Measurements from ENCODE around the gene PEX12. TPM values are rescaled to one million over a fixed set of nuclear protein-coding genes. Genes with fewer than 3 reads are reported as not detected.
A peak's percentile ranks its signal among the peaks of the same experiment; 100 is the strongest.
"Not testable (repeated sequence)": the region's sequence is repeated elsewhere in the genome, so short reads cannot be mapped to it uniquely, and the experiment has no call there.

Gene PEX12
- polyA plus RNA-seq (2012; ENCODE audit: missing spikeins), result 5.6 TPM

DNA sequence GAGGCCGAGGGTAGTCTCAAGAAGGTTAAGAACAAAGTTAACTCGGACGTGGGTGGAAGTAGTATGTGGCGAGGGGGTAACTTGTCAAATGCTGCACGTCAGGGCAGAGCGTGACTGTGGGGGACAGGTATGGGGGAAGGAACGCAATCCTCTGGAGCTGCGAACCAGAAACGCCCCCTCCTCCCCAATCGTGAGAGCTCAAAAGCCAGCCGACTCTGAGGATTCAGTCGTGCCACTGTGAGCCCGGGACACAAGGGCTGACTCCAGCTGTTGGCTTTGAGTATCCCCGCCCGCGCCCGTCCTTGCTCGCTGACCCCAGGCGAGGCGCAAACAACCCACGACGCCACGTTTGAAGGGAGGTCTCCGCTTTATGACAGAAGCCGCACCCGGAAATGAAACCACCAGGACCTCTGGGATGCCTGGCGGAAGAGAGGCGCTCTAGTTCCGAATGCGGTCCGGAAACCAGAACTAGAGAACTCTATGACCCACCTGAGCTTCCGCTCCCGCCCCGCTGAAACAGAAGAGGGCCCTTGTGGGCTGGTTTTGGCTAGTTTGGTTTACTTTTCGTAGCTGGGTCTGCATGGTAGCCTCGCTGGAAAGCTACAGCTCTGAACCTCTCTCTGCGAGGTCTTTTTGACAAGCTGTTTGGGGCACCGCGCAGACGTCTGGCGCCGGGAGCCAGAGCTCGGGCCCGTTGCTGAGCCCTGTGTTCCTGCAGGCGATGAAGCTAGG, at the start of gene PEX12:
Gene PEX12, minus strand, starts transcription at position 375 of the 732 bp plus-strand sequence. CDS start 550 bp downstream, outside the sequence.
- DNase-seq (ENCODE audit: insufficient read length) (peak; percentile 70), FAIRE-seq (peak; percentile 96)
- TF ChIP-seq POLR2A (IDR thresholded peaks at IDR 0.05; ENCODE audit: low read depth, low read length) (peak; percentile 83), POLR2AphosphoS5 (IDR thresholded peaks at IDR 0.05; ENCODE audit: low read depth, low read length) (peak; percentile 82), TAF1 (IDR thresholded peaks at IDR 0.05; ENCODE audit: borderline replicate concordance, low read depth, low read length) (peak; percentile 66; the same call in 1 of the 2 replicates)

DNA sequence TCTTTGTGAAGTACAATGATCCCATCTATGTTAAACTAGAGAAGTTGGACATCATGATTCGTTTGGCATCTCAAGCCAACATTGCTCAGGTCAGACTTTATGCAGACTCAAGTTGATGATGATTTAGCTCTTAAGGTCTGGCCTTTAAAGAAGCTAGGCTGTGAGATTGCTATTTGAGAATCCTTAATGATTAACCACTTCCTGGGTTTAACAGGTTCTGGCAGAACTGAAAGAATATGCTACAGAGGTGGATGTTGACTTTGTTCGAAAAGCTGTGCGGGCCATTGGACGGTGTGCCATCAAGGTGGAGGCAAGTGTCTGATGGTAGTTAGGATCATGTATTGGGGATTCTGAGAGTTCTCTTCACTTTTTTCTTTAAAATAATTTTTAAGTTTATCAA, 49.0 kb upstream of the PEX12 start:
- DNase-seq (ENCODE audit: insufficient read length) (no peak), FAIRE-seq (no peak)
- TF ChIP-seq TAF1 (IDR thresholded peaks at IDR 0.05; ENCODE audit: borderline replicate concordance, low read depth, low read length), result no peak
- TF ChIP-seq POLR2A (IDR thresholded peaks at IDR 0.05; ENCODE audit: low read depth, low read length), result no peak
- no peak for TF ChIP-seq POLR2AphosphoS5 (IDR thresholded peaks at IDR 0.05; ENCODE audit: low read depth, low read length)

DNA sequence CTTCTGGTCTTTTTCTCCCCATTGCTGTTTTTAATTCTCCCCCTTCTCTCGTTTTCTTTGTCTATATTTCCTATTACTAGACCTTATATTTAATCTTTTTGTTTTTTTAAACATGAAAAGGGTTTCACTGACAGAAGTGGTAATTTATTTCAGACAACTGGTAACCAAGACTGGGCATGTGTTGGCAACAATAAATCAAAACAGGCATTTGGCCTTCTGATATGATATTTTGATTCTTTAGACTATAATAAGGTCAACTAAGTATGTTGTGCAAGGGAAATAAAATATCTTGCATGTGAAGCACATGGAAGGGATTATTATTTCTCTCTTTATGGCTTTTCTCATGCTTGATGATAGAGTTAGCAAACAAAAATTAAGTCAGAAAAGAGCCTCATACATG, 43.4 kb upstream of the PEX12 start:
- DNase-seq (ENCODE audit: insufficient read length) (no peak), FAIRE-seq (no peak)

DNA sequence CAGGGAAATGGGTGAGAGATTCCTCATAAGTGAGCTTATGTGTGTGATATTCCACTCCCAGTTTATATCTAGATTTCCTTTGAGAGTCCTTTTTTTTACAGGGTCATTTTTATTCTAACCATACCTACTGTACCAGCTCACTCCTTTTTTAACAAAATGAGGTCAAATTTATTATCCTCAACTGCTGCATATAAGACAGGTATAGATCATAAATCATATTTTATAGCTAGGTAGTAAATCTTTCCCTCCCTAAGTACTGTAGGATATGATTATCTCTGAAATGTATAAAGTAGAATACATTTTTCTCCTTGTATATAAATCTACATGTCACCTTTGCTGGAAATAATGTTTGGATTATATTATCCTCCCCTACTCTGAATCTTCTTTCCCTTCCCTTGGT, 40.3 kb upstream of the PEX12 start:
- no peak for DNase-seq (ENCODE audit: insufficient read length)
- TF ChIP-seq POLR2AphosphoS5 (IDR thresholded peaks at IDR 0.05; ENCODE audit: low read depth, low read length) (no peak), POLR2A (IDR thresholded peaks at IDR 0.05; ENCODE audit: low read depth, low read length) (no peak), TAF1 (IDR thresholded peaks at IDR 0.05; ENCODE audit: borderline replicate concordance, low read depth, low read length) (no peak)
- no peak for FAIRE-seq

More for the DNA sequence above, 43.4 kb upstream of the PEX12 start:
- no peak for TF ChIP-seq TAF1 (IDR thresholded peaks at IDR 0.05; ENCODE audit: borderline replicate concordance, low read depth, low read length)
- TF ChIP-seq POLR2A (IDR thresholded peaks at IDR 0.05; ENCODE audit: low read depth, low read length), result no peak
- no peak for TF ChIP-seq POLR2AphosphoS5 (IDR thresholded peaks at IDR 0.05; ENCODE audit: low read depth, low read length)

DNA sequence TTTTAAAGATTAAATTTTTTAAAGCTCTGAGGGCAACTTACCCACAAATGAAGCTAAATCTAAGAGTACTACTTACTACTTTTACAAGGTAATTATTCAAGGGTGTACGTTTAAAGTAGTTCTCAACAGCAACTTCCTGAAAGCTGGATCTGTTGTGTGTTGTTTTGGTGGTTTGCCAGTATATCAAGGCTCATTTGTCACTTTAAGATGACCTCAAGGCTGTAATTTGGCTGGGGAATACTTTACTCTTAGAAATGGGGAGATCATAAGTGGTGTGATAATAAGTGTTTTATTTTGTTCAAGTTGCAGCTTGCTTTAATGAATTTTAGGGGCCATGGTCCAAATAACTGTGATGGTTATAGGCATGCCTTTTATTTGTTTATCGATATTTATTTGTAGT, 39.1 kb upstream of the PEX12 start:
- no peak for FAIRE-seq
- TF ChIP-seq POLR2A (IDR thresholded peaks at IDR 0.05; ENCODE audit: low read depth, low read length) (no peak), TAF1 (IDR thresholded peaks at IDR 0.05; ENCODE audit: borderline replicate concordance, low read depth, low read length) (no peak), POLR2AphosphoS5 (IDR thresholded peaks at IDR 0.05; ENCODE audit: low read depth, low read length) (no peak)

DNA sequence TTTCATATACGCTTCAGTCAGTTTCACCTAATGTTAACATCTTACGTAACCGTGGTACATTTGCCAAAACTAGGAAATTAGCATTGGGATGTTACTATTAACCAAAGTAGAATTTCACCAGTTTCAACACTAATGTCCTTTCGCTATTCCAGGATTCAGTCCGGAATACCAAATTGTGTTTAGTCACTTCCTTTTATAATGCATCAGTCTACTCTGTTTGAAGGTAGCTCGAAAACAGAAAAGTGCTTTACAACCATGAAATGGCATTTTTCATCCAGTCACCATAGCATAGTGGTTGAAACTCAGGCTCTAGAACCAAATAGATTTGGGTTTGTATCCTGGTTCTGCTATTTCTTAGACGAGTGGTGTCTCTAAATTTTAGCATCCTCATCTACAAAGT, 38.2 kb upstream of the PEX12 start:
- FAIRE-seq (no peak), DNase-seq (ENCODE audit: insufficient read length) (no peak)
- TF ChIP-seq TAF1 (IDR thresholded peaks at IDR 0.05; ENCODE audit: borderline replicate concordance, low read depth, low read length) (no peak), POLR2A (IDR thresholded peaks at IDR 0.05; ENCODE audit: low read depth, low read length) (no peak), POLR2AphosphoS5 (IDR thresholded peaks at IDR 0.05; ENCODE audit: low read depth, low read length) (no peak)

More for the DNA sequence above, 39.1 kb upstream of the PEX12 start:
- DNase-seq (ENCODE audit: insufficient read length), result no peak

DNA sequence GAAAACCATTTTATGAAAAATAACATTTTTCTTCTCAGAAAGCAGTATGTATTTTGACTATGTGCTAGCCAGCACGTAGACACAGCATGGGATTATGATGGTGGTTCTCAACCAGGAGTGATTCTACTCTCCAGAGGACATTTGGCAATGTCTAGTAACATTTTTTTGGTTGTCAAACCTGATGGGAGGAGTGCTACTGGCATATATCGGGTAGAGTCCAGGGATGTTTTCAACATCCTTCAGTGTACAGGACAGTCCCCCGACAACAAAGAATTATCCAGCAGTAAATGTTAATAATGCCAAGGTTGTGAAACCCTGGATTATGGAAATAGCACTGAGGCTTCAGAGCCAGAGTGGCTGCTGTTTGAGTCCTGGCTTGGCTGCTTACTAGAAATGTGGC, 36.4 kb upstream of the PEX12 start:
- FAIRE-seq (no peak), DNase-seq (ENCODE audit: insufficient read length) (no peak)
- no peak for TF ChIP-seq POLR2AphosphoS5 (IDR thresholded peaks at IDR 0.05; ENCODE audit: low read depth, low read length)
- no peak for TF ChIP-seq POLR2A (IDR thresholded peaks at IDR 0.05; ENCODE audit: low read depth, low read length)
- TF ChIP-seq TAF1 (IDR thresholded peaks at IDR 0.05; ENCODE audit: borderline replicate concordance, low read depth, low read length), result no peak

DNA sequence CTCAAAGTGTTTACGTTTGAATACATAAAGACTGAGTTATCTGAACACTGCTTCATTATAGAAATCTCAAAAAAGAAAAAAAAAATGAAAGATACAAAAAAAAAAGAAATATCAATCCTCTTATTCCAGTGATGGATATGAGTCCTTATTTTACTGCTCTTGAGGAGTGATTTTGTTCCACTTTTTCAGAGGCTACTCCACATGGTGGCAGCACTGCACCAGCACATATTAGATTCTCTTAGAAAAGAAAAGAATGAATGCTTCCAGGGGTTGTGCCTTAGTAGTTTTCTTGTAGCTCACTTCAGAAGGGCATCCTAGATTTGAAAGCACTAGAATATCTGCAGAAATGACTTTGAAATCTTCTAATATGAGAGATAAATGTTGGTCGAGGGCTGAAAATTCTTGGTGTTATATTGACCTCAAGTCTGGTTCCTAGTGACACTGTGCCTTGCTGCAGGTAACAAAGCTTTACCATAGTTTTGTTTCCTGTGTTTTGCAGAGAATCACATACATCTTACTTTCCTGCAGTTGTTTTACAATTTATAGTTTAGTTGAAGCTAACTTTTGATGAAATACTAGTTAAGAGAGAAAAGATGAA, 34.7 kb upstream of the PEX12 start:
- FAIRE-seq (no peak), DNase-seq (ENCODE audit: insufficient read length) (no peak)
- no peak for TF ChIP-seq POLR2A (IDR thresholded peaks at IDR 0.05; ENCODE audit: low read depth, low read length)
- TF ChIP-seq POLR2AphosphoS5 (IDR thresholded peaks at IDR 0.05; ENCODE audit: low read depth, low read length), result no peak
- no peak for TF ChIP-seq TAF1 (IDR thresholded peaks at IDR 0.05; ENCODE audit: borderline replicate concordance, low read depth, low read length)

DNA sequence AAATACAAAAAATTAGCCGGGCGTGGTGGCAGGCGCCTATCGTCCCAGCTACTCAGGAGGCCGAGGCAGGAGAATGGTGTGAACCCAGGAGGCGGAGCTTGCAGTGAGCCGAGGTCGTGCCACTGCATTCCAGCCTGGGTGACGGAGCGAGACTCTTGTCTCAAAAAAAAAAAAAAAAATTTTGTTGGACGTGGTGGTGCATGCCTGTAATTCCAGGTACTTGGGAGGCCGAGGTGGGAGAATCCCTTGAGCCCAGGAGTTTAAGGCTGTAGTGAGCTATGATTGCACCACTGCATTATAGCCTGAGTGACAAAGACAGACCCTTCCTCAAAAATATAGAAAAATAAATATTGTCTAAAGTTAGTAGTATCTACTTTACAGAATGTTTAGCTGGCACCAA, 32.4 kb upstream of the PEX12 start:
- DNase-seq (ENCODE audit: insufficient read length), result not testable (repeated sequence)

DNA sequence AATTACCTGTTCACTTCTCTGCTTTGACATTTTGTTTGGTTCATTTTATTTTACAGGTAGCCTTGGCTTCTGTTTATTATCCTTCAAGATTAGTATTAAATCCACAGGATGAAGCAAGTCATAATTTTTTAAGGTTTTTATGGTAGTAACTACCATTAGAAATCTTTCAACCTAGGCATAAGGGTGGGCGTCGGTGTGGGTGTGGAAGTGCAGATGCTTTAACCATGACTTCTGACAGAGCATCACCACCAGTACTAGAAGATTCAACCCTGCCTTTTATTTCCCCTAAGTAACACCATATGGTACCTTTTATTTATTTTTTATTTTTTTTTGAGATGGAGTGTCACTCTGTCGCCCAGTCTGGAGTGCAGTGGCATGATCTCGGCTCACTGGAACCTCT, 31.5 kb upstream of the PEX12 start:
- no peak for DNase-seq (ENCODE audit: insufficient read length)
- TF ChIP-seq POLR2AphosphoS5 (IDR thresholded peaks at IDR 0.05; ENCODE audit: low read depth, low read length) (no peak), TAF1 (IDR thresholded peaks at IDR 0.05; ENCODE audit: borderline replicate concordance, low read depth, low read length) (no peak), POLR2A (IDR thresholded peaks at IDR 0.05; ENCODE audit: low read depth, low read length) (no peak)
- FAIRE-seq, result no peak

More for the DNA sequence above, 32.4 kb upstream of the PEX12 start:
- not testable (repeated sequence) for FAIRE-seq

DNA sequence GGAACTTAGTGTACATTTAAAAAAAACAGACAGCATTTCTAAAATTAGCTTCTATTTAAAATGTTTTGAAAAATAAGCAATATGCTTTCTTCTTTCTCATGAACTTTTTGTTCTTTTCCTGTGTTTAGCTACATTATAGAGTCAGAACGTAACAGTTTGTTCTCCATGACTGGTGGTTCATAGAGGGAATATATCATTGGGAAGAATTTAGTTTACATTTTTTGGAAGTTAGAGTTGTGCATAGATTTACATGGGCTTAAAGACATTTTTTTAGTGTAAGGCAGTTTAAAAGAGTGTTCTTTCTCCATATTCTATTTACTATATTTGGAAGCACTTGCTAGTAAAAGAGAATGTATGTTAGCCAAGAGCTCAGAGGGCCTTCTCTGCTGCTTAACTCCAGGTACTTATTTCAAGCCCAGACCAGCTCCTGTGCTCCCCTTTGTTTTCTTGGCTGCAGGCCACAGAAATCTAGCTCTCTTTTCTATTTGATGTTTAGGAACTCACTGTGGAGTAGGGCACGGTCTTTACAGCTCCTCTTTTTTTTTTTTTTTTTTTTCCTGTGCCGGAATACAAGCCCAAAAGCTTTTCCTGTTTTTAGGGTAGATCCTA, 29.0 kb upstream of the PEX12 start:
- DNase-seq (ENCODE audit: insufficient read length) (no peak), FAIRE-seq (no peak)
- TF ChIP-seq POLR2A (IDR thresholded peaks at IDR 0.05; ENCODE audit: low read depth, low read length) (no peak), TAF1 (IDR thresholded peaks at IDR 0.05; ENCODE audit: borderline replicate concordance, low read depth, low read length) (no peak), POLR2AphosphoS5 (IDR thresholded peaks at IDR 0.05; ENCODE audit: low read depth, low read length) (no peak)

DNA sequence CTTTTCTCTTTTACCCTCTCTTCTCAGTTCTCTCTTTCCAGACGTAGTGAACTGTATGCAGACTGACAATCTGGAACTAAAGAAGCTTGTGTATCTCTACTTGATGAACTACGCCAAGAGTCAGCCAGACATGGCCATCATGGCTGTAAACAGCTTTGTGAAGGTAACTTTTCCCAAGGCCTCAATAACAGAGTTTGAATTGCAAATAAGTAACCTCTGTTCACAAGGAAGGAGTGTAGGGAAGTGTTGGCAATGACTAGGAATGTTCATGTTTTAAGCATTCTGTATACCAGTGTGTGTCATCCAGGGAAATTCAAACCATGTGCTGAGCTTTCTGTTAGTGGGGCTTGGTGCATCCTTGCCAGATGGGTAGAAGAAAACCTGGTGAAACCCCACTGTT, 27.3 kb upstream of the PEX12 start:
- TF ChIP-seq TAF1 (IDR thresholded peaks at IDR 0.05; ENCODE audit: borderline replicate concordance, low read depth, low read length), result no peak
- no peak for TF ChIP-seq POLR2A (IDR thresholded peaks at IDR 0.05; ENCODE audit: low read depth, low read length)
- no peak for TF ChIP-seq POLR2AphosphoS5 (IDR thresholded peaks at IDR 0.05; ENCODE audit: low read depth, low read length)
- FAIRE-seq (no peak), DNase-seq (ENCODE audit: insufficient read length) (no peak)
